T-helper 9 cell (primary cell): ENCODE results near the gene CDKN1B.
"Not testable (repeated sequence)": the region's sequence is repeated elsewhere in the genome, so short reads cannot be mapped to it uniquely, and the experiment has no call there.

Source experiments
- DNase-seq: peaks from one replicate; pipeline ENCODE4 v3.0.0-alpha.2; 2020

CDKN1B gene

GRCh38 chr12:12725086-12725955 is 8.2 kb downstream of the CDKN1B start:
- DNase-seq: peak; percentile 84

GRCh38 chr12:12725956-12726554 is 8.9 kb downstream of the CDKN1B start:
- DNase-seq: no peak

GRCh38 chr12:12726555-12727093 is 9.5 kb downstream of the CDKN1B start:
- DNase-seq: no peak

DNA sequence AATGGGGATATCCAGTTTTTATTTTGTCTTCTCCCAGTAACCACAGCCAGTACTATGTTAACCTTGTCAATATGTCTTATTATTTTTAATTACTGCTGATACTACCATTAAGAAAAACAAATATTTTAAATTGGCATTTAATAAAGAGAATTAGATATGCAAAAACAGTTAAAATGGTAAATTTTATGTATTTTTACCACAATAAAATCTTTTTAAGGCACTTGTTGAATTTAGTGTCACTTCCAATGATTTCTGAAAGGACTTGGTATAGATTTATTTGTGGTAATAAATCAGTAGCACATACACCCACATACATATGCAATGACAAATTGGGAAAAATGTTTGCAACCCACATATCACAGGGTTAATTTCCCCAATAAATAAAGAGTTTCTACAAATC is 14.0 kb downstream of the CDKN1B start:
- no peak for DNase-seq

- DNase-seq: no peak
These were observed 14.6 kb downstream of the CDKN1B start for GRCh38 chr12:12731785-12732184.

DNA sequence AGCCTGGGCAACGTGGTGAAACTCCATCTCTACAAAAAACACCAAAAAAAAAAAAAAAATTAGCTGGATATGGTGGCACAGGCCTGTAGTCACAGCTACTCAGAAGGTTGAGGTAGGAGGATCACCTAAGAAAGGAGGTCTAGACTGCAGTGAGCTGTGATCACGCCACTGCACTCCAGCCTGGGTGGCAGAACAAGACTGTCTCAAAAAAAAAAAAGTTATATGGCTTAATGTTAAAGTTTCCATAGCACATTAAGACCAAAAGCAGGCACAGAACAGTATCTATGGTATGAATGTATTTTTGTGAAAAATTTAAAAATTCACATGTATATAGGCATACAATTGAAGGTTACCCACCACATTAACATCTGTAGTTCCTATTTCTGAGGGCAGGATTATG is 15.9 kb downstream of the CDKN1B start:
- no peak for DNase-seq

GRCh38 chr12:12734054-12734453 is 16.9 kb downstream of the CDKN1B start:
- no peak for DNase-seq

DNA sequence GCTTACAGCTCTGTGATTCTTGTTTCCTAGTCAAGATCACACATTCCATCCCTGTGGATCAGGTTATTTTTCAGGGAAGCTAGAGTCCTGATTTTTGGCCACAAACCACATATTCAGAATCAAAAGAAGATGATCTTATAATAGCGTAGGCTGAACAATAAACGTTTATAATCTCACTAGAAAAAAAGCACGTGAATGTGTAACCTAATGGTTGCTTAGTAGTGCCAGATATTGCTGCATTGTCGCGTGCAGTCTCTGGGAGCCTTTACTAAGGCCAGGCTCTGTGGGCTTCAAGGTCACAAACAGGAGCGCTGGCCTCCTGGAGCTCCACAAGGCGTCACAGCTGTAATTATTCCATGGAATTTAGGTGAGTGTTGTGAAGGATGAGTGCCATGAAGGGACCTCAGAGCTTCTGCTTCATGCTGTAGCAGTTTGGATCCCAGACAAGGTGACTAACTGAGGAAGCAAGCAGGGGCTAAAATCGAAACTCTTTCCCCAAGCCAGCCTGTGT is 17.4 kb downstream of the CDKN1B start:
- no peak for DNase-seq

- no peak for DNase-seq
These were observed 18.1 kb downstream of the CDKN1B start for GRCh38 chr12:12735301-12735700.

DNA sequence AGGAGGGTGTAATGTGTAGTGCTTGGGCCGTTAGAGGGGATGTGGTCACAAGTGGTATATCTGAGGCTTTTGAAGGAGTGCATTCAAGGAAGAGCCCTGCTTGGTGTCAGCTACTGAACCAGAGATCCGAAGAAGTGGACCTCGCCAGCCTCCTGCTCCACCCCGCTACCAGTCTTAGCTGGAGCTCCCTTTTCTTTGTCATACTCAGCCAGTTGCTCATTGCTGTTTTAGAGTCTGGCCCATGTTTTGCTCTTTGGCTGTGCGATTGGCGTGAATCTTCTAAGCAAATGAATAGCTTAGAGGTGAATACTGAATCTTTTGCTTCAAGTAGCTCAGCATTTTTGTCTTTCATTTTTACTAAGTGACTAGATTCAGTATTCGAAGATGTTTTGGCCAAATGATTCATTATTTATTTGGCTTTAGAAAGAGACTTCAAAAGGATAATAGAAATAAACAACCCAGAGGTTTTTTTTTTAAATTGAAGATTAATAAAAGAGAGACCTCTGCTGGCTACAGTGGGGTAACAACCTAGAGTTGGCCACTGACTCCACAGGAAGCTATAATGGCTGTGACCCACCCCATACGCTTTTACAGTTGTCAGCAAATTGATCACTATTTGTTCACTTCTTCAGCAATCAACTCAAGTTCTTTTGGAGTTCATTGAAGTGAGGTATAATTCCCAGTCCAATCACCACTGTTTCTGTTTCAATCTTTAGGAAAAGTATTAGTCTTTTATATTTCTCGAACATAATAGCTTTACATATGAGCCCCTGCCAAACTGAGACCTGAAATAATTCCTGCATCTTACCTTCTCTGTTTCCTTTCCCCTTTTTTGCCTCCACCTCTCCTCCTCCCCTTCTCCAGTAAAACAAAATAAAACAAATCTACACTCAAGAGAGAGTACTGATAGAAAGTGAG is 19.9 kb downstream of the CDKN1B start:
- DNase-seq: peak; percentile 21

DNA sequence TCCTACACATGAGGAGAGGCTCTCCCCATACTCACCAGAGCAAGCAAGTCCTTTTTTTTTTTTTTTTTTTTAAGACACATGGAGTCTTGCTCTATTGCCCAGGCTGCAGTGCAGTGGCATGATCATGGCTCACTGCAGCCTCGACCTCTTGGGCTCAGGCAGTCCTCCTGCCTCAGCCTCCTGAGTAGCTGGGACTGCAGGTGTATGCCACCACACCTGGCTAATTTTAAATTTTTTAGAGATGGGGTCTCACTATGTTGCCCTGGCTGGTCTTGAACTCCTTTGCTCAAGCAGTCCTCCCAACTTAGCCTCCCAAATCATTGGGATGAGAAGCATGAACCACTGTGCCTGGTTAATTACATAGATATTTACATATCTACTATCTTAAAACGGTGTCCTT is 21.0 kb downstream of the CDKN1B start:
- not testable (repeated sequence) for DNase-seq

GRCh38 chr12:12741660-12742059 is 24.5 kb downstream of the CDKN1B start:
- DNase-seq: no peak

GRCh38 chr12:12744546-12745305 is 27.6 kb downstream of the CDKN1B start:
- no peak for DNase-seq

DNA sequence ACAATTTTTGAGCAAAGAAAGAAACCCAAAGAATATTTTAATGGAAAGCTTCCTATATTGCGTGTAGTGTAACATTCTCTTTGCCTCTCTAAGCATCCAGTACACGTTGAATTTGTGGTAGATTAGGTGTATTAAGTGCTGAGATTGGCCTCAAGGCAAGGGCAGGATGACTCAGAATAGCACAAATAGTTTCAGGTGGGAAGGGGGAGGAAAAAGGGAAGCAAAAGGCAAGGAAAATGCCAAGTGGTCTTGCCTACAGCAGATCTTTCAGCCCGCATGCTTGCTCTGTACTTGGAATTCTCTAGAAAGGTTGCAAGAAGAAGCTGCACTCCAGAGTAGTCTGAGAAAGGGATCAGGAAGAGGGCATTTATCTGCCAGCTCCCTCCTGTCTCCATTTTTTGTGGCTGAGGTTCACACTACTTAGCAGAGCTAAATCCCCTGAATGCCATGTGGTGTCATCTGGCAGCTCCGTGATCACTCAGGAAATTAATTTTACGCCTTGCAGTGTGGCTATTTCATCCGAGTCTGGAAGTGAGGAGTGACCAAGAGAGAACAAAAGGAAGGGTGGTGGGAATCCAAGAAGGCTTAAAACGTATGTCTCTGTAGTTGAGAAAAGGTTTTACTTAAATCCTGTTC is 28.5 kb downstream of the CDKN1B start:
- DNase-seq: no peak

DNA sequence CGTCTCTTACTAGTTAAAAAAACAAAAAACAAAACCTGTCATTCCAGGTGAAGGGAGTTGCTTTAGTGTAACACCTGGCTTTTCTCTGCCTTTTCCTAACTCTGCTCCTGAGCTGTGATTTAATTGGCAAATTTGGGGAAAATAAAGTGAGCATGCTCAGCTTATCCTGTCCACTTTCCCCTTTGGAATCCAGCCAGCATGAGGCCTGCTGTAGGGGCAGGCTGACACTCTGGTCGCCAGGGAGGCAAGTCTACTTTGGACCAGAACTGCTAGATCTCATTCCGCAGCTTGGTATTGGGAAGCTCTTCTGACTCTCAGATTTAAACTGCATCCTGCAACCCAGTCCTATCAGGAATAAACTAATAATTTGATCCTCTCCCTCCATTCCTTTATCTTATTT is 30.1 kb downstream of the CDKN1B start:
- DNase-seq: no peak

DNA sequence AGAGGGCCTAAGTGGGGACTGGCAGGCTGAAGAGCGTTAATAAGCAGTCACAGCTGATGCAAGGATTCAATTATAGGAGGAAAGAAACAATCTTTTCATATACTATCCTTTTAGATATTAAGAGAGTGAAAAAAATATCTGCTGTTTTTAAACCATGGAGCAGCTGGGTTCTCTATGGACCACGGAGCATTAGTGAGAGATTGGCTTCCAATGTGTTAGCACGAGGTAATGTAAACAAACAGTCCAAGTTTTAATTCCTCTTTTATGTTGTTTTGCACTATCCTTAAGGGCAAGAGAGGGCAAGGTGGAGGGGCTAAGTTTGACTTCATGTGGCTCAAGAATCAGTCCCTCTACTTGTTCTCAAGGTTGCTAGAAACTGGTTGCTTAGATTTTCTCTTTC is 30.9 kb downstream of the CDKN1B start:
- no peak for DNase-seq

GRCh38 chr12:12749433-12749832 is 32.3 kb downstream of the CDKN1B start:
- no peak for DNase-seq

- no peak for DNase-seq
These were observed 38.8 kb downstream of the CDKN1B start for GRCh38 chr12:12755923-12756322.

DNA sequence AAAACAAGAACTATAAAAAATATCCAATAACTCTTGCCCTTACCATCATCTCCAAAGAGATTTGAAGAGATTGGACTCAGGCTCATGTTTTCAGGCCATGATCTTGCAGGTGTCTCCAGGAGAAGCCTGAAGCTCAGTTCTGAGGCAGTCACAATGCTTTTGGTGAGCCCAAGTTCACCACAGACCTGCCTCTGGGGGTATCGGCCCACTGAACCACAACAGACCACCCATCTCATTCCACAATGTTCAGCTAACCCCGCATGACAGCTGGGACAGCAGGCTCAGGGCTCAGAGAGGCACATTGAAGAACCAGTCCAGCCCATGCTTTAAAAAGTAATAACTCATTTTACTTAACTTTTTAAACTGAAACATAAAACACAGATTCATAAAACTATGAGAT is 40.0 kb downstream of the CDKN1B start:
- DNase-seq: no peak

GRCh38 chr12:12759234-12759915 is 42.2 kb downstream of the CDKN1B start:
- DNase-seq: no peak

DNA sequence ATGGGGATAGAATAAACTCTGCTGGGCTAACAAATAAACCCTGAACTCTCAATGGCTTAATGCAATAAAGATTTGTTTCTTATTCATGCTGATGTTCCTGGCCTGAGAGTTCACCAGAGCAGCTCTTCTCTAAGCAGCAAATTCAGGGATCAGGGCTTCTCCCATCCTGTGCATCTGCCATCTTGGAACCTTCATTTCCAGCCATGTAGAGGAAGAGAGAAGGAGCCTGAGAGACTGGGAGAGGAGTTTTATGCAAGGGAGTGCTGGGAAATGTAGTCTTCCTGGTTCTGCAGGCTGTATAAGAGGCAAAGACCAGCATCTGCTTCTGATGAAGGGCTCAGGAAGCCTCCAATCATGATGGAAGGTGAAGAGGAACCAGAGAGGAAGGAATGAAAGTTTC is 47.7 kb downstream of the CDKN1B start:
- no peak for DNase-seq
